Measurements from ENCODE around the gene FOXP2. TPM values are rescaled to one million over a fixed set of nuclear protein-coding genes. Genes with fewer than 3 reads are reported as not detected.

Gene FOXP2
- total RNA-seq, 1 experiment from 2014 or later = not detected

GRCh38 chr7:114548081-114548980, 133.7 kb downstream of the FOXP2 start:
- Histone ChIP-seq H3K27me3 (ENCODE audit: low read length) (peaks cover 47% of the 10 kb centered on the region), H3K4me3 (ENCODE audit: low read length) (no peak overlapping the region), H3K4me1 (ENCODE audit: insufficient read depth, low read length) (no peaks in the 10 kb centered on the region), H3K36me3 (ENCODE audit: low read depth, low read length) (no peaks in the 10 kb centered on the region), H3K27ac (ENCODE audit: low read length) (no peak overlapping the region), H2AFZ (ENCODE audit: low read length) (no peak overlapping the region), H3K9me2 (replicated peaks; ENCODE audit: low read length) (no peaks in the 10 kb centered on the region), H3F3A (ENCODE audit: low read length, unreplicated experiment) (no peaks in the 10 kb centered on the region), H3K79me2 (ENCODE audit: low read length) (no peaks in the 10 kb centered on the region), H3K4me2 (ENCODE audit: low read length) (no peak overlapping the region), H4K20me1 (ENCODE audit: low read length) (no peaks in the 10 kb centered on the region), H3K9me3 (ENCODE audit: low read length) (no peaks in the 10 kb centered on the region), H3K9ac (ENCODE audit: low read length) (no peak overlapping the region)
- POLR2A ChIA-PET (ENCODE audit: unreplicated experiment) = no interaction called here
- DNase-seq (no peak), ATAC-seq (no peak)
- CTCF ChIA-PET = no interaction called here
- BruUV-seq (replicated peaks) = no TSS peak
- TF ChIP-seq CTCF (conservative IDR thresholded peaks at IDR 0.05; ENCODE audit: low read depth, low read length) (no peak), EZH2 (IDR thresholded peaks at IDR 0.05; ENCODE audit: low read length, unreplicated experiment) (no peak), EZH2phosphoT487 (IDR thresholded peaks at IDR 0.05; ENCODE audit: borderline replicate concordance, low read length) (no peak)
- intact Hi-C loops (cut with micrococcal nuclease) = no loop called here

- no peaks in the 10 kb centered on the region for H4K20me1 ChIP-seq (ENCODE audit: low read length)
- CTCF ChIA-PET = no interaction called here
- intact Hi-C loops (cut with micrococcal nuclease) = no loop called here
- H3K9ac ChIP-seq (ENCODE audit: low read length) = no peak overlapping the region
- H3K27ac ChIP-seq (ENCODE audit: low read length) = no peak overlapping the region
- no peak overlapping the region for H2AFZ ChIP-seq (ENCODE audit: low read length)
- H3K4me2 ChIP-seq (ENCODE audit: low read length) = no peak overlapping the region
- no peaks in the 10 kb centered on the region for H3K9me3 ChIP-seq (ENCODE audit: low read length)
- no TSS peak for BruUV-seq (replicated peaks)
- no peaks in the 10 kb centered on the region for H3K36me3 ChIP-seq (ENCODE audit: low read depth, low read length)
- peaks cover 18% of the 10 kb centered on the region for H3K27me3 ChIP-seq (ENCODE audit: low read length)
- ATAC-seq = peak; percentile 49; the same call in 1 of the 2 replicates
- no peaks in the 10 kb centered on the region for H3K79me2 ChIP-seq (ENCODE audit: low read length)
- no peaks in the 10 kb centered on the region for H3K9me2 ChIP-seq (replicated peaks; ENCODE audit: low read length)
- no peaks in the 10 kb centered on the region for H3K4me1 ChIP-seq (ENCODE audit: insufficient read depth, low read length)
- POLR2A ChIA-PET (ENCODE audit: unreplicated experiment) = no interaction called here
- no peaks in the 10 kb centered on the region for H3F3A ChIP-seq (ENCODE audit: low read length, unreplicated experiment)
- peak; percentile 38 for DNase-seq
- TF ChIP-seq EZH2 (IDR thresholded peaks at IDR 0.05; ENCODE audit: low read length, unreplicated experiment) = no peak
- no peak for TF ChIP-seq CTCF (conservative IDR thresholded peaks at IDR 0.05; ENCODE audit: low read depth, low read length)
- no peak for TF ChIP-seq EZH2phosphoT487 (IDR thresholded peaks at IDR 0.05; ENCODE audit: borderline replicate concordance, low read length)
- H3K4me3 ChIP-seq (ENCODE audit: low read length) = no peak overlapping the region
Measured at GRCh38 chr7:114554781-114555537, 140.3 kb downstream of the FOXP2 start.
